ENCODE results near the gene USHBP1. TPM values are rescaled to one million over a fixed set of nuclear protein-coding genes. Genes with fewer than 3 reads are reported as not detected.

Gene USHBP1
- total and polyA plus RNA-seq, 2 of the 13 experiments (the other 11 are each of a cell fraction or from before 2014, with no cell fraction given) = 0.15 to 1.5 TPM

- TF ChIP-seq ZNF318 (CRISPR knock-in tag; IDR thresholded peaks at IDR 0.05) = no peak
- TF ChIP-seq ZNF670 (CRISPR knock-in tag; IDR thresholded peaks at IDR 0.05; ENCODE audit: borderline replicate concordance) = peak; percentile 9; the same call in 1 of the 2 replicates
- no peak; the same call in 1 of the 2 replicates for TF ChIP-seq EHMT2 (IDR thresholded peaks at IDR 0.05; ENCODE audit: borderline replicate concordance, low read depth, low read length)
- TF ChIP-seq ZBTB4 (CRISPR knock-in tag; IDR thresholded peaks at IDR 0.05; ENCODE audit: borderline replicate concordance) = no peak
- TF ChIP-seq ZNF737 (CRISPR knock-in tag; IDR thresholded peaks at IDR 0.05; ENCODE audit: borderline replicate concordance) = no peak
- no peak for TF ChIP-seq ZNF546 (CRISPR knock-in tag; conservative IDR thresholded peaks at IDR 0.05)
- no peak for TF ChIP-seq DZIP1 (CRISPR knock-in tag; IDR thresholded peaks at IDR 0.05)
- TF ChIP-seq TEF (CRISPR knock-in tag; IDR thresholded peaks at IDR 0.05) = no peak
- TF ChIP-seq ZKSCAN8 (CRISPR knock-in tag; IDR thresholded peaks at IDR 0.05; ENCODE audit: borderline replicate concordance) = no peak
- no peak for TF ChIP-seq ZBTB38 (CRISPR knock-in tag; IDR thresholded peaks at IDR 0.05)
Measured at GRCh38 chr19:17243830-17244617, 20.5 kb downstream of the USHBP1 start (continued).

All from HepG2 (cell line).